Osteoblast (primary cell): ENCODE measurements around the gene FCMR. TPM values are rescaled to one million over a fixed set of nuclear protein-coding genes. Genes with fewer than 3 reads are reported as not detected.

Experiments used
- DNase-seq: peaks from one replicate; pipeline ENCODE4 v3.0.0; 2011; ENCODE audit warnings: low spot score, mixed read lengths; ENCODE audit not compliant: insufficient read length; ENCODE audit errors: missing footprints
- H2AFZ ChIP-seq: 2 replicates; pipeline ENCODE4 v1.6.0; 2011; ENCODE audit warnings: mild to moderate bottlenecking, low read length
- H3K27ac ChIP-seq: 2 replicates; pipeline ENCODE4 v1.5.1; 2011; ENCODE audit warnings: mild to moderate bottlenecking, low read depth, low read length, moderate library complexity
- H3K27me3 ChIP-seq: 2 replicates; pipeline ENCODE4 v1.6.0; 2012; ENCODE audit warnings: mild to moderate bottlenecking, control low read depth, inconsistent platforms, low read length, moderate library complexity; ENCODE audit not compliant: insufficient read depth
- H3K36me3 ChIP-seq: 2 replicates; pipeline ENCODE4 v1.5.1; 2011; ENCODE audit warnings: mild to moderate bottlenecking, low read length, control low read depth, moderate library complexity; ENCODE audit not compliant: insufficient read depth
- H3K4me1 ChIP-seq: 2 replicates; pipeline ENCODE4 v1.5.1; 2011; ENCODE audit warnings: mild to moderate bottlenecking, low read length, control low read depth, moderate library complexity; ENCODE audit not compliant: insufficient read depth
- H3K4me2 ChIP-seq: 2 replicates; pipeline ENCODE4 v1.6.0; 2011; ENCODE audit warnings: mild to moderate bottlenecking, low read length; ENCODE audit not compliant: insufficient read depth
- H3K4me3 ChIP-seq: fragments of 200-600 bp; sonication (generic); 3 replicates; pipeline ENCODE4 v1.5.1; 2012; ENCODE audit warnings: mild to moderate bottlenecking, low read length, inconsistent platforms; ENCODE audit not compliant: insufficient read depth
- H3K79me2 ChIP-seq: 2 replicates; pipeline ENCODE4 v1.6.0; 2012; ENCODE audit warnings: mild to moderate bottlenecking, low read length, control low read depth, inconsistent platforms; ENCODE audit not compliant: insufficient read depth
- H3K9me3 ChIP-seq: 2 replicates; pipeline ENCODE4 v1.5.1; 2011; ENCODE audit warnings: low read depth, low read length, control low read depth
- H4K20me1 ChIP-seq: 2 replicates; pipeline ENCODE4 v1.6.0; 2012; ENCODE audit warnings: mild to moderate bottlenecking, low read length, control low read depth; ENCODE audit not compliant: insufficient read depth
- total RNA-seq: library from RNA; depleted of rRNA; stranded (reverse); fragments of >200 nt; gene quantifications from 2 replicates; pipeline ENCODE4 v1.2.3, GENCODE V29; 2012
- TF ChIP-seq, protein P1 (sequence below): IDR thresholded peaks from 2 replicates; pipeline ENCODE4 v1.5.1; 2011; ENCODE audit warnings: mild to moderate bottlenecking, low read depth, low read length, moderate library complexity; ENCODE audit errors: extremely low read depth

Gene FCMR
- total RNA-seq, 1 donor, result not detected

DNA sequence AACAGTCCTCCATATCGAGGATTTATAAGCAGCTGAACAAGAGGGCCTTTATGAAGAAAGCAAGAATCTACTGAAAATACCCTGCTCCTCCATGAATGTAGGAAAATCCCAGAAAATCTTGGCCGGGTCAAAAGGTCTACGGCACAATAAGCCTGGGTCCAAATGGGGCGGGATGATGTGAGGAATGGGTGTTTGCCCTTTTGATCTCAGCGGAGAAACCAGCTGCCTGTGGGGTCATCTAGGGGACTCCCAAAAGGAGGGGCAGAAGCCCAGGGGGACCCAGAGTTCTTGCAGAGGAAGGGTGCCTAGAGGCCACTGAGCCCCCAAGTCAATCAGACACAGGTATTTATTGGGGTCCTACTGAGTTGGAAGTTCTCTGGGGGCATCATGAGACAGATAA, 35.9 kb upstream of the FCMR start:
- no peaks in the 10 kb centered on the region for H3K4me1 ChIP-seq
- H3K79me2 ChIP-seq, result no peaks in the 10 kb centered on the region
- no peak for DNase-seq
- H3K9me3 ChIP-seq, result no peaks in the 10 kb centered on the region
- no peaks in the 10 kb centered on the region for H4K20me1 ChIP-seq
- H3K4me2 ChIP-seq, result no peak overlapping the region
- no peak overlapping the region for H2AFZ ChIP-seq
- H3K4me3 ChIP-seq, result no peak overlapping the region
- H3K27ac ChIP-seq, result no peak overlapping the region
- no peaks in the 10 kb centered on the region for H3K36me3 ChIP-seq
- TF ChIP-seq, protein P1, sequence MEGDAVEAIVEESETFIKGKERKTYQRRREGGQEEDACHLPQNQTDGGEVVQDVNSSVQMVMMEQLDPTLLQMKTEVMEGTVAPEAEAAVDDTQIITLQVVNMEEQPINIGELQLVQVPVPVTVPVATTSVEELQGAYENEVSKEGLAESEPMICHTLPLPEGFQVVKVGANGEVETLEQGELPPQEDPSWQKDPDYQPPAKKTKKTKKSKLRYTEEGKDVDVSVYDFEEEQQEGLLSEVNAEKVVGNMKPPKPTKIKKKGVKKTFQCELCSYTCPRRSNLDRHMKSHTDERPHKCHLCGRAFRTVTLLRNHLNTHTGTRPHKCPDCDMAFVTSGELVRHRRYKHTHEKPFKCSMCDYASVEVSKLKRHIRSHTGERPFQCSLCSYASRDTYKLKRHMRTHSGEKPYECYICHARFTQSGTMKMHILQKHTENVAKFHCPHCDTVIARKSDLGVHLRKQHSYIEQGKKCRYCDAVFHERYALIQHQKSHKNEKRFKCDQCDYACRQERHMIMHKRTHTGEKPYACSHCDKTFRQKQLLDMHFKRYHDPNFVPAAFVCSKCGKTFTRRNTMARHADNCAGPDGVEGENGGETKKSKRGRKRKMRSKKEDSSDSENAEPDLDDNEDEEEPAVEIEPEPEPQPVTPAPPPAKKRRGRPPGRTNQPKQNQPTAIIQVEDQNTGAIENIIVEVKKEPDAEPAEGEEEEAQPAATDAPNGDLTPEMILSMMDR, result no peak
- peaks cover 8% of the 10 kb centered on the region for H3K27me3 ChIP-seq

DNA sequence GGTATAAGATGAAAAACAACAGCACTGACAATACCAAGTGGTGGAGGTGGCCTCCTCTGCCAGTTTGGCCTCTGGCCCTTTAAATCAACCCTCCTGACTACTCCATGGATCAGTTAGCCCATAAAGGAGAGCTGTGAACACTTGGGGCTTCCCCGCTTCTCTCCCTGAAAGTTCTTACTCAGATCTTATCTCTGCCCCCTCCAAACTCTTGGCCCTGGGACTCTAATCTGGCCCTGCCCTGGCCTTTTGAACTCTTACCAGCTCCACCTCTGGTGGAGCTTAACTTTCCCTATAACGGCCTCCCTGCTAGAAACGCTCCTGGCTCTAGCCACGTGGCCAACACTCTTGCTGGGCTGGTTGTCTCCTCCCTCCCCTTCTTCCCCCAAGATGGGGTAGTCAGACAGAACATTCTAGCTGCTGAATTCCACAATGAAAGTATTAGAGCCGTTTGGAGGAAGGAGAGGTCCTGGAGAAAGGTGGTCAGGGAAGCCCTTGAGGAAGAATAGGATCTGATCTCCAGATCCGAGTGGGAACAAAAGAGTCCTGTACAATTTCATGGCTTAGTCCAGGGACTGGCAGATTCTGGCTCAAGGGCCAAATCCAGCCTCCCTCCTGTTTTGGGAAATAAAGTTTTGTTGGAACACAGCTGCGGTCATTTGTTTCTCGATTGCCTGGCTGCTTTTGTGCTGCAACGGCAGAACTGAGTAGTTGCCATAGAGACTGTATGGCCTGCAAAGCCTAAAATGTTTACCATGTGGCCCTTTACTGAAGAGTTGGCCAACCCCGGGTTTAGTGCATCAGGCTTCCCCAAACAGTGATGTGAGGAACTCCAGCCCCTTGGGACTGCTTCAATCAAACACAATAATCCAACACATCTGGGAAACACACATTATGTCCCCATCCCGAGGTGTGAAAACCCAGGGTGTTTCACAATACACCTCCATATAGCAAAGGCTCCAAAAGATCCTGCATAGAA, 34.0 kb upstream of the FCMR start:
- no peaks in the 10 kb centered on the region for H3K36me3 ChIP-seq
- no peaks in the 10 kb centered on the region for H4K20me1 ChIP-seq
- DNase-seq, result no peak
- no peak overlapping the region for H3K27ac ChIP-seq
- H3K9me3 ChIP-seq, result no peaks in the 10 kb centered on the region
- peaks cover 8% of the 10 kb centered on the region for H3K27me3 ChIP-seq
- TF ChIP-seq, protein P1, result no peak
- no peaks in the 10 kb centered on the region for H3K4me1 ChIP-seq
- no peaks in the 10 kb centered on the region for H3K79me2 ChIP-seq
- no peak overlapping the region for H3K4me3 ChIP-seq
- no peak overlapping the region for H2AFZ ChIP-seq
- no peak overlapping the region for H3K4me2 ChIP-seq

DNA sequence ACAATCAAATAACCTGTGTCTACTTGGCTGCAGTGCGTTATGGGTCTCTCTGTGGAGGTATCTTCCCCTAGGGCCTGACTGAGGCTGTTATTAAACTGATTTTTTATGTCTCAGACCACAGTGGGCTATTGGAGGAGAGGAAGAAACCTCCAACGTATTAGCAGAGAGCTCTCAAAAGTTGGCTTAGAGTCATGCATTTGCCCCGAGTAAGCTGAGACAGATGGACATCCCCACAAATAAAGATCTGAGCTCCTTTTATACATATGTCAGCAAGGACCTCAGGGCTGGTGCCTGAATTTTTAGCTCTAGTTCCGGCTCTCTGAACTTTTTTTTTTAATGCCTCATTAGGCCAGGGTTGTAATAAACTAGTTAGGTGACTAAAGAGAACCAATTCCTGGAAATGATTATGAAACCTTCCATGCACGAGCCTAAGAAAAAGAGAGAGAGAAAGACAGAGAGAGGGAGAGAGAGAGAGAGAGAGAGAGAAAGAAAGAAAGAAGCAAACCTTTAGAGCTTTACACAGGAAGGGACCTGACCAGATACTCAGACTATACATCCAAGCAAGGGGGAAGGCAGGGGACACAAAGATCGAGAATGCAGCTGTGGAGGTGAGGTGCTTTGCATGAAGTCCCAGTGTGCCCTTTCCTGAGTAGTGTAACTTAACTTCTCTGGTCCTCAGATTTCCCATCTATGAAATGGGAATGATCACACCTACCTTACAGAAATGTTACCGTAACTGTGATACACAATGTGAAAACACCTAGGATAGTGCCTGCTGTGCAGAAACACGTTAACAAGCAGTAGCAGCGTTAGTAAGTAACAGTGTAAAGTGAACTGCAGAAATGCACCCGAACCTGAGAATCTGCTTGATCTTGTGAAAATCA, 33.0 kb upstream of the FCMR start:
- H3K27me3 ChIP-seq, result peaks cover 8% of the 10 kb centered on the region
- H3K4me2 ChIP-seq, result no peak overlapping the region
- no peak for DNase-seq

More for the DNA sequence above, 33.0 kb upstream of the FCMR start:
- Histone ChIP-seq H3K4me3 (no peak overlapping the region), H2AFZ (no peak overlapping the region), H3K4me1 (no peaks in the 10 kb centered on the region), H3K79me2 (no peaks in the 10 kb centered on the region), H3K36me3 (no peaks in the 10 kb centered on the region), H4K20me1 (no peaks in the 10 kb centered on the region), H3K9me3 (no peaks in the 10 kb centered on the region), H3K27ac (no peak overlapping the region)
- TF ChIP-seq, protein P1, result no peak
